CD8-positive, alpha-beta memory T cell (primary cell): Measurements from ENCODE around the gene RNGTT. TPM values are rescaled to one million over a fixed set of nuclear protein-coding genes. Genes with fewer than 3 reads are reported as not detected.

Experiments used
- CTCF ChIA-PET: fragments of 350-600 bp; sonication (Branson Sonifier 250); formaldehyde crosslinking; loops from one replicate; lab custom pipeline; 2021; ENCODE audit warnings: antibody characterized with exemption; lab: Charles Lee
- POLR2A ChIA-PET: fragments of 350-600 bp; sonication (Branson Sonifier 250); formaldehyde crosslinking; loops from one replicate; lab custom pipeline; 2021; ENCODE audit warnings: antibody characterized with exemption; lab: Charles Lee
- DNase-seq, 5 donors: peaks; one replicate each; pipeline versions ENCODE4 v3.0.0 to v3.0.0-alpha.2; 2020 to 2022; ENCODE audit warnings: mixed read lengths in 1 of 5
- H3K27ac ChIP-seq: one replicate; pipeline ENCODE4 v1.7.0; 2013; ENCODE audit warnings: low read depth, mild to moderate bottlenecking, low read length, moderate library complexity
- H3K27me3 ChIP-seq: 2 replicates; pipeline ENCODE4 v1.7.0; 2013; ENCODE audit warnings: low read length, mild to moderate bottlenecking; ENCODE audit not compliant: insufficient read depth, poor library complexity, severe bottlenecking
- H3K36me3 ChIP-seq: 2 replicates; pipeline ENCODE4 v1.7.0; 2013; ENCODE audit warnings: mild to moderate bottlenecking, low read length, moderate library complexity; ENCODE audit not compliant: insufficient read depth
- H3K4me1 ChIP-seq: 2 replicates; pipeline ENCODE4 v1.7.0; 2013; ENCODE audit warnings: mild to moderate bottlenecking, low read length, moderate library complexity; ENCODE audit not compliant: insufficient read depth
- H3K4me3 ChIP-seq: 2 replicates; pipeline ENCODE4 v1.7.0; 2013; ENCODE audit warnings: mild to moderate bottlenecking, low read length
- H3K9me3 ChIP-seq: 2 replicates; pipeline ENCODE4 v1.7.0; 2013; ENCODE audit warnings: mild to moderate bottlenecking, low read length
- H3K27ac Mint-ChIP-seq, 8 donors: one replicate each; pipeline ENCODE4 v1.8.0; 2020 to 2021; ENCODE audit warnings: mixed read lengths in 8 of 8, mild to moderate bottlenecking in 6 of 8, inconsistent platforms in 3 of 8, moderate library complexity in 3 of 8
- H3K27me3 Mint-ChIP-seq, 2 donors: one replicate each; pipeline ENCODE4 v1.8.0; 2020 to 2021; ENCODE audit warnings: mixed read lengths in 2 of 2, mild to moderate bottlenecking in 1 of 2, moderate library complexity in 1 of 2
- H3K36me3 Mint-ChIP-seq, 3 donors: one replicate each; pipeline ENCODE4 v1.8.0; 2020 to 2021; ENCODE audit warnings: mixed read lengths in 3 of 3, inconsistent platforms in 1 of 3, mild to moderate bottlenecking in 1 of 3
- H3K4me1 Mint-ChIP-seq, 3 donors: one replicate each; pipeline ENCODE4 v1.8.0; 2020 to 2021; ENCODE audit warnings: mixed read lengths in 3 of 3, inconsistent platforms in 1 of 3, mild to moderate bottlenecking in 1 of 3
- H3K4me3 Mint-ChIP-seq, 7 donors: one replicate each; pipeline ENCODE4 v1.8.0; 2020 to 2021; ENCODE audit warnings: mixed read lengths in 7 of 7, mild to moderate bottlenecking in 6 of 7, moderate library complexity in 4 of 7, inconsistent platforms in 2 of 7
- H3K9me3 Mint-ChIP-seq, 5 donors: one replicate each; pipeline ENCODE4 v1.8.0; 2020 to 2022; ENCODE audit warnings: mixed read lengths in 5 of 5, mild to moderate bottlenecking in 3 of 5, moderate library complexity in 2 of 5, inconsistent platforms in 1 of 5
- polyA plus RNA-seq: library from polyadenylated mRNA; unstranded; fragments of 300-500 nt; fragmentation: Illumina TruSeq; gene quantifications from one replicate; pipeline ENCODE4 v1.2.3, GENCODE V29; 2021
- total RNA-seq, 2 experiments: library from RNA; stranded (reverse); gene quantifications; one replicate each; pipeline ENCODE4 v1.2.3, GENCODE V29; 2021

Gene RNGTT
- total and polyA plus RNA-seq, 3 experiments from 2014 or later: 16.0 to 22.3 (median 20.7) TPM

DNA sequence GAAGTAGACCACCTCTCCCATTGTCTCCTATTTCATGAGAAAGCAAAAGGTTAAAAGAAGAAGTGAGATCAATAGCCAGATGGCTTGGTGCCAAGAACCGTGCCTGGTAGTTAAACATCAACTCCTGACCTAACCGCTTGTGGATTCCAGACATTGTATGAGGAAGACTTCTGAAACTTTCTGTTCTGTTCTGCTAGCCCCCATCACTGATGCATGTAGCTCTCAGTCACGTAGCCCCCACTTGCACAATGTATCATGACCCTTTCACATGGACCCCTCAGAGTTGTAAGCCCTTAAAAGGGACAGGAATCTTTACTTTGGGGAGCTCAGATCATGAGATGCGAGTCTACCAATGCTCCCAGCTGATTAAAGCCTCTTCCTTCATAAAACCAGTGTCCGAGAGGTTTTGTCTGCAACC is 301.2 kb downstream of the RNGTT start:
- Mint-ChIP-seq H3K36me3 (peaks cover 31 to 90% (median 69%) of the 10 kb centered on the region in 3 donors), H3K4me3 (no peak overlapping the region), H3K4me1 (peaks cover 0 to 3% (median 3%) of the 10 kb centered on the region in 3 donors), H3K9me3 (peaks cover 33 to 55% (median 50%) of the 10 kb centered on the region in 5 donors), H3K27ac (no peak overlapping the region), H3K27me3 (no peaks in the 10 kb centered on the region)
- Histone ChIP-seq H3K4me1 (no peaks in the 10 kb centered on the region), H3K27me3 (no peaks in the 10 kb centered on the region), H3K9me3 (no peaks in the 10 kb centered on the region), H3K27ac (no peak overlapping the region), H3K36me3 (no peaks in the 10 kb centered on the region), H3K4me3 (no peak overlapping the region)
- no peak for DNase-seq
- CTCF ChIA-PET: no interaction called here
- POLR2A ChIA-PET: no interaction called here

DNA sequence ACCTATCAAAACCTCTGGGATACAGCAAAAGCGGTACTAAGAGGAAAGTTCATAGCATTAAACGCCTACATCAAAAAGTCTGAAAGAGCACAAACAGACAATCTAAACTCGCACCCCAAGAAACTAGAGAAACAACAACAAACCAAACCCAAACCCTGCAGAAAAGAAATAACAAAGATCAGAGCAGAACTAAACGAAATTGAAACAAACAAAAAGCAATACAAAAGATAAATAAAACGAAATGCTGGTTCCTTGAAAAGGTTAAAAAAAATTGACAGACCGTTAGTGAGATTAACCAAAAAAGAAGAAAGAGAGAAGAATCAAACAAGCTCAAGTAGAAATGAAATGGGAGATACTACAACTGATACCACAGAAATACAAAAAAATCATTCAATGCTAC is 302.3 kb downstream of the RNGTT start:
- H3K36me3 Mint-ChIP-seq: peaks cover 30 to 87% (median 68%) of the 10 kb centered on the region in 3 donors
- CTCF ChIA-PET: no interaction called here

DNA sequence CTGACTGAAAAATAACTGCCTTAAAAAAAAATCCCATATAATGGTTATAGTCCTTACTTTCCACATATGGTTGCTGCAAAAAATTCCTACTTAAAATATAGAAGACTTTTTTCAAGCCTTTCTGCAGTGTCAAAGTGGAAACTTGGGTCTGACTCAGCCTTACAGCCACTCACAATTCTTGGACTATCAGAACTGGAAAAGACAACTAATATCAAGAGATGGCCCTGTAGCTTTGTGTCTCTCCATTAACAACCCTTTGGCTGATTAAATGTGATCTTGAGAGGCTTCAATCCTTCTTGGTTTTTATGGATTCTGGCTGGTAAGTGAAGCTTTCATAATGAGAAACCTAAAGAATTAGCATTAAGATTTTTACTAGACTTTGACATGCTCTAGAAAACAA is 307.8 kb downstream of the RNGTT start:
- Mint-ChIP-seq H3K27ac (no peak overlapping the region), H3K4me1 (peaks cover 0 to 10% (median 2%) of the 10 kb centered on the region in 3 donors), H3K4me3 (no peak overlapping the region), H3K9me3 (peaks cover 18 to 36% (median 25%) of the 10 kb centered on the region in 5 donors), H3K27me3 (no peaks in the 10 kb centered on the region), H3K36me3 (peaks cover 21 to 37% (median 35%) of the 10 kb centered on the region in 3 donors)
- Histone ChIP-seq H3K4me3 (no peak overlapping the region), H3K4me1 (no peaks in the 10 kb centered on the region), H3K27ac (no peak overlapping the region), H3K9me3 (no peaks in the 10 kb centered on the region), H3K27me3 (no peaks in the 10 kb centered on the region), H3K36me3 (no peaks in the 10 kb centered on the region)
- no peak for DNase-seq
- CTCF ChIA-PET: no interaction called here
- POLR2A ChIA-PET: no interaction called here

More for the DNA sequence above, 302.3 kb downstream of the RNGTT start:
- peaks cover 0 to 3% (median 3%) of the 10 kb centered on the region in 3 donors for H3K4me1 Mint-ChIP-seq
- no peak overlapping the region for H3K27ac ChIP-seq
- no peak overlapping the region for H3K4me3 Mint-ChIP-seq
- H3K27me3 Mint-ChIP-seq: no peaks in the 10 kb centered on the region
- H3K4me3 ChIP-seq: no peak overlapping the region
- no peaks in the 10 kb centered on the region for H3K27me3 ChIP-seq
- no peaks in the 10 kb centered on the region for H3K4me1 ChIP-seq
- H3K36me3 ChIP-seq: no peaks in the 10 kb centered on the region
- no peak overlapping the region for H3K27ac Mint-ChIP-seq
- H3K9me3 Mint-ChIP-seq: peaks cover 36 to 57% (median 50%) of the 10 kb centered on the region in 5 donors
- POLR2A ChIA-PET: no interaction called here
- no peak for DNase-seq
- no peaks in the 10 kb centered on the region for H3K9me3 ChIP-seq

DNA sequence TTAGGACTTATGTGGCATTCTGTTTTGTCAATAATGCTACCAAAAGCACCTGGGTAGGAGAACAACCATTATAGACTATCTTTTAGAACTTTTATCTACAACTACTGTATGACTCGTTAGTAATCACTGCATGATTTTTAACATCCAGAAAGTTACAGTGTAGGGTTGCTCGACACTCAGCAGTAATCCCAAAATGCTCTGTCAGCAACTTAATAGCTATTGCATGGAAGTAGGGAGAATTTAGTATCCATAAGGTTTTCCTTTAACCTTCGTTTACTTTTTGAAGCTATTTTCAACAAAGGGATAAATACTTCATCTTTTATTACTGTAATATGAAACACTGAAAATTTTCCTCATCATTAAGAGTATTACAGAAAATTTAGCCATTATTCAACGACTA is 309.5 kb downstream of the RNGTT start:
- H3K4me1 Mint-ChIP-seq: peaks cover 3 to 17% (median 4%) of the 10 kb centered on the region in 3 donors
- Histone ChIP-seq H3K9me3 (no peaks in the 10 kb centered on the region), H3K4me1 (no peaks in the 10 kb centered on the region), H3K4me3 (no peak overlapping the region), H3K27ac (no peak overlapping the region), H3K36me3 (no peaks in the 10 kb centered on the region), H3K27me3 (no peaks in the 10 kb centered on the region)
- peaks cover 15 to 24% (median 20%) of the 10 kb centered on the region in 3 donors for H3K36me3 Mint-ChIP-seq
- H3K9me3 Mint-ChIP-seq: peaks cover 9 to 19% (median 13%) of the 10 kb centered on the region in 5 donors
- POLR2A ChIA-PET: no interaction called here
- H3K27ac Mint-ChIP-seq: no peak overlapping the region
- CTCF ChIA-PET: no interaction called here
- no peak overlapping the region for H3K4me3 Mint-ChIP-seq
- no peak for DNase-seq
- H3K27me3 Mint-ChIP-seq: no peaks in the 10 kb centered on the region

DNA sequence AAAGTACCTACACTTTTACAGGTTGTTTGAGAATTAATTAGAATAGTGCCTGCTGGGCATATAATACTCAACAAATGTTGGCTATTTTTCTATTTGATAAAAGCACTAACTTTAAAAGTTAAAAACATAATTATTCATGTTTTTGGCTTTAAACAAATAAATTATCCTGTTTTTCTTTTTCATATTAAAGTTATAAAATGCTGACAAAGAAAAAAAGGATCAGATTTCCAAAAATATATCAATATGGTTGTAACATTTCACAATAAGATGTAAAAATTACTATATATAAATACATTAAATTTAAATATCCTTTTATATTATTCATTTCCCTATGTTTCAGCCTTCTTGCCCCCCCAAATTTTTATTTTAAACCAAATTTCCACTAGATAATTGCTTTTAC is 312.0 kb downstream of the RNGTT start:
- peaks cover 0 to 6% (median 3%) of the 10 kb centered on the region in 3 donors for H3K36me3 Mint-ChIP-seq
- no peak for DNase-seq
- no peak overlapping the region for H3K4me3 Mint-ChIP-seq
- POLR2A ChIA-PET: no interaction called here
- no peaks in the 10 kb centered on the region for H3K27me3 ChIP-seq
- H3K9me3 Mint-ChIP-seq: peaks cover 0 to 4% (median 0%) of the 10 kb centered on the region in 5 donors
- no peak overlapping the region for H3K4me3 ChIP-seq
- no peaks in the 10 kb centered on the region for H3K9me3 ChIP-seq
- no peaks in the 10 kb centered on the region for H3K27me3 Mint-ChIP-seq
- H3K36me3 ChIP-seq: no peaks in the 10 kb centered on the region
- no peaks in the 10 kb centered on the region for H3K4me1 ChIP-seq
- H3K4me1 Mint-ChIP-seq: peaks cover 3 to 17% (median 8%) of the 10 kb centered on the region in 3 donors
- no peak overlapping the region for H3K27ac ChIP-seq
- CTCF ChIA-PET: no interaction called here
- H3K27ac Mint-ChIP-seq: no peak overlapping the region

GRCh38 chr6:88650979-88651378 is 312.4 kb downstream of the RNGTT start:
- no peak for DNase-seq
- Mint-ChIP-seq H3K9me3 (peaks cover 0 to 4% (median 0%) of the 10 kb centered on the region in 5 donors), H3K36me3 (peaks cover 0 to 4% (median 2%) of the 10 kb centered on the region in 3 donors), H3K4me3 (no peak overlapping the region), H3K27ac (no peak overlapping the region), H3K4me1 (peaks cover 3 to 17% (median 8%) of the 10 kb centered on the region in 3 donors), H3K27me3 (no peaks in the 10 kb centered on the region)
- no peak overlapping the region for H3K4me3 ChIP-seq
- no peaks in the 10 kb centered on the region for H3K36me3 ChIP-seq
- H3K9me3 ChIP-seq: no peaks in the 10 kb centered on the region
- no peak overlapping the region for H3K27ac ChIP-seq
- H3K27me3 ChIP-seq: no peaks in the 10 kb centered on the region
- CTCF ChIA-PET: no interaction called here
- no peaks in the 10 kb centered on the region for H3K4me1 ChIP-seq
- POLR2A ChIA-PET: no interaction called here

- H3K27me3 ChIP-seq: no peaks in the 10 kb centered on the region
- Mint-ChIP-seq H3K36me3 (peaks cover 0 to 4% (median 2%) of the 10 kb centered on the region in 3 donors), H3K27ac (no peak overlapping the region), H3K4me1 (peaks cover 3 to 17% (median 8%) of the 10 kb centered on the region in 3 donors), H3K9me3 (peaks cover 0 to 4% (median 0%) of the 10 kb centered on the region in 5 donors), H3K4me3 (no peak overlapping the region), H3K27me3 (no peaks in the 10 kb centered on the region)
- H3K27ac ChIP-seq: no peak overlapping the region
- ChIA-PET CTCF (no interaction called here), POLR2A (no interaction called here)
- no peak for DNase-seq
- H3K36me3 ChIP-seq: no peaks in the 10 kb centered on the region
- H3K9me3 ChIP-seq: no peaks in the 10 kb centered on the region
- H3K4me3 ChIP-seq: no peak overlapping the region
- no peaks in the 10 kb centered on the region for H3K4me1 ChIP-seq
Measured at GRCh38 chr6:88650029-88650619, 313.3 kb downstream of the RNGTT start.

- Histone ChIP-seq H3K4me1 (no peaks in the 10 kb centered on the region), H3K27ac (no peak overlapping the region), H3K36me3 (no peaks in the 10 kb centered on the region), H3K4me3 (no peak overlapping the region), H3K27me3 (no peaks in the 10 kb centered on the region), H3K9me3 (no peaks in the 10 kb centered on the region)
- no peak overlapping the region for H3K4me3 Mint-ChIP-seq
- DNase-seq: no peak
- H3K36me3 Mint-ChIP-seq: peaks cover 0 to 1% (median 0%) of the 10 kb centered on the region in 3 donors
- ChIA-PET POLR2A (no interaction called here), CTCF (no interaction called here)
- no peak overlapping the region for H3K27ac Mint-ChIP-seq
- no peaks in the 10 kb centered on the region for H3K9me3 Mint-ChIP-seq
- H3K4me1 Mint-ChIP-seq: peaks cover 10 to 23% (median 18%) of the 10 kb centered on the region in 3 donors
- H3K27me3 Mint-ChIP-seq: no peaks in the 10 kb centered on the region
Measured at GRCh38 chr6:88641178-88641903, 322.1 kb downstream of the RNGTT start.
